Panc1 (cell line): Measurements from ENCODE around the gene CCDC107. TPM values are rescaled to one million over a fixed set of nuclear protein-coding genes. Genes with fewer than 3 reads are reported as not detected.

Experiments
- ATAC-seq: fragments of 200-7000 bp; cut with Tn5 transposase; 2 replicates; pipeline ENCODE4 v1.9.1; 2020; ENCODE audit warnings: mild to moderate bottlenecking, moderate library complexity
- BruUV-seq: library from RNA; stranded (reverse); fragments of 400-500 nt; replicated peaks from 2 replicates; lab custom pipeline; 2021; lab: Mats Ljungman, UMichigan
- CTCF ChIA-PET: fragments of 300-600 bp; sonication (Branson Sonifier 250); formaldehyde crosslinking; loops from one replicate; lab custom pipeline; 2022; ENCODE audit warnings: antibody characterized with exemption; lab: Charles Lee
- POLR2A ChIA-PET: fragments of 300-600 bp; sonication (Branson Sonifier 250); formaldehyde crosslinking; loops from one replicate; lab custom pipeline; 2022; ENCODE audit warnings: antibody characterized with exemption; lab: Charles Lee
- DNase-seq: peaks from one replicate; pipeline ENCODE4 v3.0.0-alpha.2; 2010; ENCODE audit warnings: low read depth, low spot score
- H3K27ac ChIP-seq: 2 replicates; pipeline ENCODE4 v1.5.1; 2011; ENCODE audit warnings: mild to moderate bottlenecking, low read length, inconsistent platforms
- H3K27me3 ChIP-seq: fragments of 200-500 bp; sonication (Bioruptor generic); 2 replicates; pipeline ENCODE4 v1.6.0; 2014; ENCODE audit warnings: low read length, inconsistent platforms; ENCODE audit not compliant: control insufficient read depth, insufficient read depth
- H3K36me3 ChIP-seq: fragments of 200-500 bp; sonication (Bioruptor generic); 2 replicates; pipeline ENCODE4 v1.5.1; 2014; ENCODE audit warnings: inconsistent platforms, mild to moderate bottlenecking, low read length, moderate library complexity; ENCODE audit not compliant: control insufficient read depth, insufficient read depth
- H3K4me1 ChIP-seq: 2 replicates; pipeline ENCODE4 v1.5.1; 2011; ENCODE audit warnings: inconsistent platforms, mild to moderate bottlenecking, low read length, moderate library complexity; ENCODE audit not compliant: control insufficient read depth, insufficient read depth
- H3K4me3 ChIP-seq, 2 experiments: 2 replicates each; pipeline ENCODE4 v1.5.1; 2011 to 2012; ENCODE audit warnings: low read depth in 2 of 2, low read length in 2 of 2, mild to moderate bottlenecking in 2 of 2, inconsistent platforms in 1 of 2, moderate library complexity in 1 of 2
- H3K9me3 ChIP-seq: fragments of 200-500 bp; sonication (Bioruptor generic); 2 replicates; pipeline ENCODE4 v1.5.1; 2014; ENCODE audit warnings: low read depth, mild to moderate bottlenecking, inconsistent platforms, low read length, moderate library complexity; ENCODE audit not compliant: control insufficient read depth, insufficient read depth
- POLR2AphosphoS5 ChIP-seq: IDR thresholded peaks from 2 replicates; pipeline ENCODE4 v1.6.1; 2012; ENCODE audit warnings: mild to moderate bottlenecking, low read depth, low read length, moderate library complexity
- SIN3A ChIP-seq: IDR thresholded peaks from 2 replicates; pipeline ENCODE4 v1.6.1; 2012; ENCODE audit warnings: low read depth, mild to moderate bottlenecking, low read length, moderate library complexity, borderline replicate concordance; ENCODE audit not compliant: insufficient read depth
- TCF7L2 ChIP-seq: IDR thresholded peaks from 2 replicates; pipeline ENCODE4 v1.6.1; 2011; ENCODE audit warnings: mild to moderate bottlenecking, low read depth, low read length, inconsistent platforms
- in situ Hi-C: cut with HindIII; loops from 2 replicates; pipeline ENCODE4 v1.10.0; 2016; ENCODE audit warnings: low sequenced_read_pairs, low pct_unique_long_range_greater_than_20kb
- intact Hi-C: fragments of 100-400 bp; cut with micrococcal nuclease; formaldehyde crosslinking; loops from one replicate; pipeline ENCODE4 v1.10.0; 2022; ENCODE audit not compliant: unreplicated experiment
- total RNA-seq: library from RNA; stranded (reverse); gene quantifications from one replicate; pipeline ENCODE4 v1.2.1, GENCODE V29; 2021; ENCODE audit not compliant: unreplicated experiment
- TF ChIP-seq, protein P1 (sequence below), 2 experiments: IDR thresholded peaks; 2 replicates each; pipeline ENCODE4 v1.6.1; 2011 to 2012; ENCODE audit warnings: low read depth in 2 of 2, control low read depth in 1 of 2, low read length in 1 of 2, mild to moderate bottlenecking in 1 of 2, moderate library complexity in 1 of 2; ENCODE audit not compliant: insufficient read depth in 1 of 2
- TF ChIP-seq, protein P2 (sequence below): fragments of 450-650 bp; IDR thresholded peaks from 2 replicates; pipeline ENCODE4 v1.5.1; 2017; ENCODE audit warnings: mild to moderate bottlenecking

Gene CCDC107
- total RNA-seq, 1 experiment from 2014 or later: 39.9 TPM

DNA sequence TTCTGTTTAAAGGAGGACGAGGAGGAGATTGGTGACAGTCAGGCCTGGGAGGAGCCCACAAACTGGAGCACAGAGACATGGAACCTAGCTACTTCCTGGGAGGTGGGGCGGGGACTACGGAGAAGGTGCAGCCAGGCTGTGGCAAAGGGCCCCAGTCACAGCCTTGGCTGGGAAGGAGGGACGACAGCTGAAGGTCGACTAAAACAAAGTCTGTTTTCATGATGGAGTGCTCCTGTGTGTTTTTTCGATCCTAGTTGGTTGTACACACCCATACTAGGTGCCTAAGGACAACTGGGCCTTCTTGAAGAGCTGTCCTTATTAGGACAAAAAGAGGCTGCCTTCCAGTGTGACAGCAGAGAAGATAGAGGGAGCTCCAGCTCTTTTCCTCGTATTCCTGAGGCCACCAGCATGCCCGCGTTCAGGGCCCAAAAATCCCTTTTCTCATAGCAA lies 2.9 kb downstream of the CCDC107 start:
- in situ Hi-C loops: no loop called here
- no peaks in the 10 kb centered on the region for H3K9me3 ChIP-seq
- no peaks in the 10 kb centered on the region for H3K27me3 ChIP-seq
- TF ChIP-seq, protein P1, sequence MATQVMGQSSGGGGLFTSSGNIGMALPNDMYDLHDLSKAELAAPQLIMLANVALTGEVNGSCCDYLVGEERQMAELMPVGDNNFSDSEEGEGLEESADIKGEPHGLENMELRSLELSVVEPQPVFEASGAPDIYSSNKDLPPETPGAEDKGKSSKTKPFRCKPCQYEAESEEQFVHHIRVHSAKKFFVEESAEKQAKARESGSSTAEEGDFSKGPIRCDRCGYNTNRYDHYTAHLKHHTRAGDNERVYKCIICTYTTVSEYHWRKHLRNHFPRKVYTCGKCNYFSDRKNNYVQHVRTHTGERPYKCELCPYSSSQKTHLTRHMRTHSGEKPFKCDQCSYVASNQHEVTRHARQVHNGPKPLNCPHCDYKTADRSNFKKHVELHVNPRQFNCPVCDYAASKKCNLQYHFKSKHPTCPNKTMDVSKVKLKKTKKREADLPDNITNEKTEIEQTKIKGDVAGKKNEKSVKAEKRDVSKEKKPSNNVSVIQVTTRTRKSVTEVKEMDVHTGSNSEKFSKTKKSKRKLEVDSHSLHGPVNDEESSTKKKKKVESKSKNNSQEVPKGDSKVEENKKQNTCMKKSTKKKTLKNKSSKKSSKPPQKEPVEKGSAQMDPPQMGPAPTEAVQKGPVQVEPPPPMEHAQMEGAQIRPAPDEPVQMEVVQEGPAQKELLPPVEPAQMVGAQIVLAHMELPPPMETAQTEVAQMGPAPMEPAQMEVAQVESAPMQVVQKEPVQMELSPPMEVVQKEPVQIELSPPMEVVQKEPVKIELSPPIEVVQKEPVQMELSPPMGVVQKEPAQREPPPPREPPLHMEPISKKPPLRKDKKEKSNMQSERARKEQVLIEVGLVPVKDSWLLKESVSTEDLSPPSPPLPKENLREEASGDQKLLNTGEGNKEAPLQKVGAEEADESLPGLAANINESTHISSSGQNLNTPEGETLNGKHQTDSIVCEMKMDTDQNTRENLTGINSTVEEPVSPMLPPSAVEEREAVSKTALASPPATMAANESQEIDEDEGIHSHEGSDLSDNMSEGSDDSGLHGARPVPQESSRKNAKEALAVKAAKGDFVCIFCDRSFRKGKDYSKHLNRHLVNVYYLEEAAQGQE (IDR thresholded peaks at IDR 0.05; ENCODE audit: insufficient read depth in 1 of 2, low read depth in 2 of 2, low read length in 1 of 2): no peak
- TF ChIP-seq, protein P2, sequence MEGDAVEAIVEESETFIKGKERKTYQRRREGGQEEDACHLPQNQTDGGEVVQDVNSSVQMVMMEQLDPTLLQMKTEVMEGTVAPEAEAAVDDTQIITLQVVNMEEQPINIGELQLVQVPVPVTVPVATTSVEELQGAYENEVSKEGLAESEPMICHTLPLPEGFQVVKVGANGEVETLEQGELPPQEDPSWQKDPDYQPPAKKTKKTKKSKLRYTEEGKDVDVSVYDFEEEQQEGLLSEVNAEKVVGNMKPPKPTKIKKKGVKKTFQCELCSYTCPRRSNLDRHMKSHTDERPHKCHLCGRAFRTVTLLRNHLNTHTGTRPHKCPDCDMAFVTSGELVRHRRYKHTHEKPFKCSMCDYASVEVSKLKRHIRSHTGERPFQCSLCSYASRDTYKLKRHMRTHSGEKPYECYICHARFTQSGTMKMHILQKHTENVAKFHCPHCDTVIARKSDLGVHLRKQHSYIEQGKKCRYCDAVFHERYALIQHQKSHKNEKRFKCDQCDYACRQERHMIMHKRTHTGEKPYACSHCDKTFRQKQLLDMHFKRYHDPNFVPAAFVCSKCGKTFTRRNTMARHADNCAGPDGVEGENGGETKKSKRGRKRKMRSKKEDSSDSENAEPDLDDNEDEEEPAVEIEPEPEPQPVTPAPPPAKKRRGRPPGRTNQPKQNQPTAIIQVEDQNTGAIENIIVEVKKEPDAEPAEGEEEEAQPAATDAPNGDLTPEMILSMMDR: no peak
- TF ChIP-seq TCF7L2: no peak
- no peak for TF ChIP-seq POLR2AphosphoS5
- no peak for TF ChIP-seq SIN3A
- DNase-seq (no peak), ATAC-seq (no peak)
- peak overlapping the region; percentile 97 for H3K27ac ChIP-seq
- ChIA-PET POLR2A (interaction anchor here (0.6 to 1.2 kb wide), 7 partner anchors 9 to 1805 kb away, joined by 3 to 7 read pairs (median 3); partner anchors contain the start of gene TLN1), CTCF (interaction anchor here (0.5 to 2.2 kb wide), 8 partner anchors 13 to 50 kb away, joined by 3 to 15 read pairs (median 4); partner anchors contain the start of gene TPM2)
- BruUV-seq: no TSS peak
- intact Hi-C loops: loop anchor here (5.0 kb wide), 1 partner anchor 66 kb away; no protein-coding TSS in a partner anchor
- no peak overlapping the region for H3K4me3 ChIP-seq
- H3K4me1 ChIP-seq: peaks cover 64% of the 10 kb centered on the region
- peaks cover 3% of the 10 kb centered on the region for H3K36me3 ChIP-seq

DNA sequence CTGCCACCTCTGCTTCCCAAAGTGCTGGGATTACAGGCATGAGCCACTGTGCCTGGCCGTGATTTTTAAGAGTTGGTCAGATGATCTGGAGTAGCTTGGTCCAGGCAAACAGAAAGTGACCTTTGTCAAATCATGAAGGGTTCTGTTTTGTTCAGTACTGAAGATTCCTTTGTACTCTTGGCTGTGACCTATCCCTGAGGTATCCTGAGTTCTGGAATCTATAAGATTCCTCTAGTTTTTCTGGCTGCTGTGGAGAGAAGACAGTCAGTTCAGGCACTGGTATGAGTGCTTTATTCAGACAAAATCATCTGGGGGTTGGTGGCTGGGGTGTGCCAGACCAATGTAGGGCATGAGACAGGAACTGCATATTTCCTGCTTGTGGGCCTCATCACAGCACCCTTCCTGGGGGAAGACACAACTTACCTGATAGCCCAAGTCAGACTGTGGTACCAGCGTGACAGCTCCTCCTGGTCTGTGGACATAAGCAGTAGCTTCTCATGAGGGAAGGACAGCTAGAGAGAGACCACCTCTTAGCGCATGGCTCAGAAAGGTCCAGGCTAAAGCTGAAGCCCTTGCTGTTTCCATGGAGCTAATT lies 3.8 kb downstream of the CCDC107 start:
- Histone ChIP-seq H3K27ac (peak overlapping the region; percentile 97), H3K4me3 (no peak overlapping the region), H3K9me3 (no peaks in the 10 kb centered on the region), H3K4me1 (peaks cover 64% of the 10 kb centered on the region), H3K27me3 (no peaks in the 10 kb centered on the region), H3K36me3 (peaks cover 3% of the 10 kb centered on the region)
- DNase-seq: no peak
- ChIA-PET POLR2A (interaction anchor here (0.8 to 1.2 kb wide), 4 partner anchors 8 to 70 kb away, joined by 3 to 6 read pairs (median 4); partner anchors contain the start of gene TLN1), CTCF (interaction anchor here (0.5 to 2.2 kb wide), 7 partner anchors 14 to 70 kb away, joined by 3 to 15 read pairs (median 4); partner anchors contain the start of gene TPM2)
- TF ChIP-seq, protein P2: no peak
- no peak for TF ChIP-seq POLR2AphosphoS5
- TF ChIP-seq, protein P1 (IDR thresholded peaks at IDR 0.05; ENCODE audit: insufficient read depth in 1 of 2, low read depth in 2 of 2, low read length in 1 of 2): no peak
- no peak for TF ChIP-seq TCF7L2
- no peak for TF ChIP-seq SIN3A
- BruUV-seq: no TSS peak
- intact Hi-C loops: loop anchor here (5.0 kb wide), 1 partner anchor 65 kb away; no protein-coding TSS in a partner anchor
- ATAC-seq: no peak
- in situ Hi-C loops: no loop called here
